ELF-1 (cell line): ENCODE data around the gene COX4I1.
A peak's percentile ranks its signal among the peaks of the same experiment; 100 is the strongest.
"Not testable (repeated sequence)": the region's sequence is repeated elsewhere in the genome, so short reads cannot be mapped to it uniquely, and the experiment has no call there.

Source experiments
- DNase-seq: peaks from one replicate; pipeline ENCODE4 v3.0.0-alpha.2; 2016; ENCODE audit warnings: low read depth, low spot score

The COX4I1 gene

DNA sequence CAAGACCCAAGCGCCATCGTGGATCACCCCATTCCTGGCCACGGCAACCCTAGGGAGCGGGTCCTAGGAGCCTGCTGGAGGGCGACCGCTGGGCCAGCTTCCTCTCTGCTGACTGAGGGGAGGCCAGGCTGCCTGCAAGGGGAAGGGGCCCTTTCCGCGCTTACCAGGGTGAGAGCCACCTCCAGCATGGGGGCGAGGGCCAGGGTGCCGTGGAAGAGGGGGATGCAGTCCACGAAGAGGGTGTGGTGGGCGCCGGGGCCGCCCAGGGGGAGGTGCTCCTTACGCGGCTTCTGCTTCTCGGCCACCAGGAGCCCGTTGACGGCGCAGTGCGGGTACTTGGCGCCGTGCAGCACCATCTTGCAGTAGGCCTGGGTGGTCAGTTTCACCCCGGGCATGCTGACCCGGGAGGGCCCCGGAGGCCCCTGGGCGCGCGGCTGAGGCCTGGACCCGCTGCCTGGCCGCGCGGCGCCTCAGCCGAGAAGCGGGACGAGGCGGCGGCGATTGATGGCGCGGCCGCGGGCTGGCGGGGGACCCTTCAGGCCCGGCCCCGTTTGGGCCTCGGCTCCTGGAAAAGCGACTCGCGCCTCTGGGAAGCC is 496 bp upstream of the COX4I1 start:
- no peak for DNase-seq

- DNase-seq, result no peak
These were observed 800 bp downstream of the COX4I1 start for GRCh38 chr16:85800321-85800669.

GRCh38 chr16:85803570-85803969 is 4.1 kb downstream of the COX4I1 start:
- no peak for DNase-seq

GRCh38 chr16:85805442-85806045 is 6.0 kb downstream of the COX4I1 start:
- no peak for DNase-seq

DNA sequence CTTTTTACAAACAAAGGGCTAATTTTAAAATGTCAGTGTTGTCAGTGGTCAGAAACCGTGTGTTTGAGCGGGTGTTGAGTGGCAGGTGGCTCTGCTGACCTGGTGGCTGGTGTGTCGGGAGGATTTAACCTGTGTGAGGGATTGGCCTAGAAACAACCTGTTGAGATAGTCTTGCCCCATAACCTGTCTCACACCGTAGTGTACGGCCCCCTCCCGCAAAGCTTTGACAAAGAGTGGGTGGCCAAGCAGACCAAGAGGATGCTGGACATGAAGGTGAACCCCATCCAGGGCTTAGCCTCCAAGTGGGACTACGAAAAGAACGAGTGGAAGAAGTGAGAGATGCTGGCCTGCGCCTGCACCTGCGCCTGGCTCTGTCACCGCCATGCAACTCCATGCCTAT is 7.0 kb downstream of the COX4I1 start:
- DNase-seq, result no peak

GRCh38 chr16:85807340-85807739 is 7.8 kb downstream of the COX4I1 start:
- DNase-seq, result not testable (repeated sequence)

DNA sequence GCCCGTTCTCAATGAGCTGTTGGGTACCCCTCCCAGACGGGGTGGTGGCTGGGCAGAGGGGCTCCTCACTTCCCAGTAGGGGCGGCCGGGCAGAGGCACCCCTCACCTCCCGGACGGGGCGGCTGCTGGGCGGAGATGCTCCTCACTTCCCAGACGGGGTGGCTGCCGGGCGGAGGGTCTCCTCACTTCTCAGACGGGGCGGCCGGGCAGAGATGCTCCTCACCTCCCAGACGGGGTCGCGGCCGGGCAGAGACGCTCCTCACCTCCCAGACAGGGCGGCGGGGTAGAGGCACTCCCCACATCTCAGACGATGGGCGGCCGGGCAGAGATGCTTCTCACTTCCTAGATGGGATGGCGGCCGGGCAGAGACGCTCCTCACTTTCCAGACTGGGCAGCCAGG is 8.6 kb downstream of the COX4I1 start:
- DNase-seq, result not testable (repeated sequence)

DNA sequence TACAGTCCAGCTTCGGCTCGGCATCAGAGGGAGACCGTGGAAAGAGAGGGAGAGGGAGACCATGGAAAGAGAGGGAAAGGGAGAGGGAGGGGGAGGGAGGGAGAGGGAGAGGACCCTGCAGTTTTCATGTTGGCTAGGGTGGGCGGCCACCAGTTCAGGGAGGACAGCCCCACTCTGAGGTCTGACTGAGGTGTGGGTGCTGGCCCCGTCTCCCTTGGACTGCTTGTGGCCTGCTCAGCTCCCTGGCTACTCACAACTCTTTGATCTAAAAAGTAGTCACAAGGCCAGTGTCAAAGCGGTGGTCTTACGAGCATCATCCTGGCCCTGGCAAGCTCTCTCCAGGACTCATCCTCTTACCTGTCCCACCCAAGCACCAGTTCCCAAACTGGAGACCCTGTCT is 9.4 kb downstream of the COX4I1 start:
- no peak for DNase-seq

- no peak for DNase-seq
These were observed 10.2 kb downstream of the COX4I1 start for GRCh38 chr16:85809645-85810044.

- no peak for DNase-seq
These were observed 10.7 kb downstream of the COX4I1 start for GRCh38 chr16:85810097-85810741.

DNA sequence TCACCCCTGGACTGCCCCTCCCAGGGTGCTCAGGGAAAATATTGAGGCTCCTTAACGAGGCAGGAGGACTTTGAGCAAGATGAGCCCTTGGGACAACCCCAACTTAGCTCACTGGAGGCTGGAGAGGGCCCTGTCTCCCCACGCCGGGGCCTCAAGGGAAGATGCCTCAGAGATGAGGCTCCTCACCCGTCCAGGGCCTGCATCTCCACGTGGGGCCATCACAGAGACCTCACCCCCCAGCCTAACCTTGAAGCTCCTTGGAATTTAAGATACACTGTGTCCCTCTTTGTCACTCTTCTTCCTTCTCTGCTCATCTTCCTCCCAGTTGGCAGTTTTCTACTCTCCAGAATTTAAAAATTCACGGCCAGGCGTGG is 11.2 kb downstream of the COX4I1 start:
- DNase-seq, result no peak

DNA sequence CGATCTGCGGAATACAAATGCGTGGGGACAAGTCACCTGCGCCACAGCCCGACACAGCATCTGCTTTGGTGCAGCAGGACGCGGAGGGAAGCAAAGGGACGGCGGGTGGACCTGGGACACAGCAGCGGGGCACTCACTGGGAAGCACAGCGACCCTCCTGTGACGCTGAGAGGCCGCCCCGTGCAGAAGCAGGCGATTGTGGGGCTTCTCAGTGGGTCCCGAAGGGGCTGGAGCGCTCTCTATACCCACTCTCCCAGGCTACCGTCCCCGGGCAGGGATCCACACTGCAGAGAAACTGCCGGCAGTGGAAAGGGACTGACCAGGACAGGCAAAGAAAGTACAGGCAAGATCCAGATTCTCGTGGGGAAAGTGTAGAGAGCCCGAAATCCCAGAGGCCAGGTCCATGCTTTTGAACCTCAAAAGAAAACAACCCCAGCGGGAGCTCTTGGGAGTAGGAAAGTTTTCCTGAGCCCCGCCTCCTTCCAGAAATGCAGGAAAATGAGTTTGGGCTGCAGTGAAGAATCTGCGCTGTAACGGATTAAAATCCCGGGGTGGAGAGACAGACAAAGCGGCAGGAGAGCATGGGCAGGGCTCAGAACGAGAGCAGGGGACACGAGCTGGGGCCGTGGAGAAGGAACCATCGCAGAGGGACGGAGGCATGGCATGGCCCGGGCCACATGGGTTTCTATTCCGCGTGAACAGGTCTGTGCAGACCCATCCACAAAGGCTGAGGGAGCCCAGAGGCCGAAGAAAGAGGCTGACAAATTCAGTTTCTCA is 12.7 kb downstream of the COX4I1 start:
- no peak for DNase-seq

- no peak for DNase-seq
These were observed 13.6 kb downstream of the COX4I1 start for GRCh38 chr16:85812811-85813700.

GRCh38 chr16:85816159-85816558 is 16.7 kb downstream of the COX4I1 start:
- no peak for DNase-seq

GRCh38 chr16:85817195-85817594 is 17.7 kb downstream of the COX4I1 start:
- DNase-seq, result not testable (repeated sequence)

DNA sequence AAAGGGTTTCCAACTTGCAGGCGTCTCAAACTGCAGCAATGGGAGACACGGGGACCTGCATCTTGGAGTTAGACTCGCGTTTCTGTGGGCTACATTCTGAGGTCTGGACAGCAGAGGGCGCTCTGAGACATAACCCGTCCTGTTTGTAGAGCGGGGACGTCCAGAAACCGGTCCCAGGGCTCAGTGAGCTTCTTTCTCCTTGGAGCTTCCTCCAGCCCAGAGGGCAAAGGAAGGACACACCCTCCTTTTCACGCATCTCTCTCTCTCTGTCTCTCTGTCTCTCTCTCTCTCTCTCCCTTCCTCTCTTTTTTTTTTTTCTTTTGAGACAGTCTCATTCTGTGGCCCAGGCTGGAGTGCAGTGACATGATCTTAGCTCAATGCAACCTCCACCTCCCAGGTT is 19.8 kb downstream of the COX4I1 start:
- peak; percentile 93 for DNase-seq

DNA sequence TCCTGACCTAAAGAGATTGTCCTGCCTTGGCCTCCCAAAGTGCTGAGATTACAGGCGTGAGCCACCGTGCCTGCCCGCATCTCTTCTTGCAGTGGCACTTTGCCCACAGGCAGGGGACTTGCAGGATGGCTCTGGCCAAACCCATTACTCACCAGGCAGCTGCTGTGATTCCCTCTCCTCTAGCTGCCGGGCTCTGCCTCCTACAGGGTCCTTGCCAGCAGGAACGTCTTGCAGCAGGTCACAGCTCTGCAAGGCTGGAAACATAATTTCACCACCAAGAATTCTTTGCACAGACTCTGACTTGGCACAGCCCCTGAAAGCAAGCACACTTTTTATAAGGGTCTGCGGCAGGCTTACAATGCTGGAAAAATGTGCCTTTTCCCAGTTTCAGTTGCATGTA is 20.3 kb downstream of the COX4I1 start:
- DNase-seq, result no peak

DNA sequence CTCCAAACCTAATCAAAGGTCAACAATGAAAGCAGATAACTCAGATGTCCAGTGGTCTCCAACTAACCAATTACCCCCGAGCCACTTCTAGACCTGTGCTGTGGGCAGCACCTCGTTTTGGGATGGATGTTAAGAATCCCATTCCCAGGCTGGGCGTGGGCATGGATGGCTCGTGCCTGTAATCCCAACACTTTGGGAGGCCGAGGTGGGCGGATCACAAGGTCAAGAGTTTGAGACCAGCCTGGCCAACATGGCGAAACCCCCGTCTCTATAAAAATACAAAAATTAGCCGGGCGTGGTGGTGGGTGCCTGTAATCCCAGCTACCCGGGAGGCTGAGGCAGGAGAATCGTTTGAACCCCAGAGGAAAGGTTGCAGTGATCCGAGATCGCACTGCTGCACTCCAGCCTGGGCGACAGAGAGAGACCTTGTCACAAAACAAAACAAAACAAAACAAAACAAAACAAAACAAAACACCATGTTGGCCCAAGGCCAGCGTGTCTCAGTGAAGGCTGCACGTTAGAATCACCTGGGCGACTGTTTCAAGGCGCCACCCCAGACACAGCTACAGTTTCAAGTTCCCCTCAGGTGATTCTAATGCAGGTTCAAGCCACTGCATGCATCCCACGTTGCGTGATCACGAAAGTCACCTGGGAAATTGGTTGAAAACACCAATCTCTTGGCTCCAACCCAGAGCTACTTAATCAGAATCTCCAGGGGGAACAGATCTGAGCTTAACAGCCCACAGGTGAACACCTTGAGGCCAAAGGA is 21.3 kb downstream of the COX4I1 start:
- DNase-seq, result no peak

DNA sequence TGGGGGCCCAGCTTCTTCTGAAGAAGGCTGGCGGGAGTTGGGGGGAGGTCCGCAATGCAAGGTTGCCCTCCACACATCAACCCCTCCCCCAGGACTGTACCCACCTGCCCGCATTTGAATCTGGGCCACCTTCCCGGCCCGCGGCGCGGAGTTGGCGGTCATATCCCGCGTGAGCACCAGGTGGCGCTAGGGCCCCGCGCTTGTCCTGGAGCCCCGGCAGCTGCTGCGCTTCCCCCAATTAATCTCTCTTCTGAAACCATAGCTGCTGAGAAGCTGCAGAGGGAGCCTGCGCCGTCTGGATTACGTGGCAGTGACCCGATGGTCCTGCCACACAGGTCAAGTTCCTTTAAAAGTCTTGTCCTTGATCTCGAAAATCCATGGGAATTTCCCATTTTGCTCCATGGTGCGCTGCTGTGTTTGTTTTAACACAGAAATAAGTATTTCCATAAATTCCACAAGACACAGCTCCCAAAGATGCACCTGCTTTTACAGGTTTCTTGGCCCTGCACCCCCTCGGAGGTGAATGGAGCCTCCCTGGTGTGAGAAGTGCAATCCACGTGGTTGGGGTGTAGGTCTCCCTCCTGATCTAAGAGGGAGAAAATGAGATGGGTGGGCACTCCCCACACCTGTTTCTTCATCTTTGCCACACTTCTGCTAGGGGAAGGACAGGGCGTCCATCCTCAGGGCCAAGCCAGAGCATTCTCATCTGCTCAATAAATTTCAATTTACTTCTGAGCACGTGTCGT is 22.1 kb downstream of the COX4I1 start:
- DNase-seq, result peak; percentile 91

DNA sequence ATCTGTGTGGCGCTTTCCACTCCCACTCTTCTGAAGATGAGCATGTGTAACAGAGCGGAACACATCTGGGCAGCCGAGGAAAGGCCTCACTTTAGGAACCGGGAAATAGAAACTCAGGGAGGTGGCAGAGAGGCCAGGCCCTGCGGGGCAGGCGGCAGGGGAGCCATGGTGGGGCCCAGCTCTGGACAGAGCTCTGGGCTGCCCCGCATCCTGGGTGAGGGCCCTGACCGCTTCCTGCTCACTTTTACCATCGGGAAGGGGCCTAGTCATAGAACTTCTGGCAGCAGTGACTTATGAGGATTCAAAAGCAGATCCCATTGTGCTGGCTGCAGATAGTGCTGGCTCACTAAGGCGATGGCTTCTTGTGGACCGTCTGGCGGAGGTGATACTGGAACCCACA is 22.6 kb downstream of the COX4I1 start:
- DNase-seq, result no peak
